Cardiac fibroblast (primary cell): ENCODE results near the gene CPVL.

ENCODE experiments used
- DNase-seq, 2 donors: peaks; one replicate each; pipeline versions ENCODE4 v3.0.0 to v3.0.0-alpha.2; 2010; ENCODE audit warnings: low read depth in 2 of 2
- H3K4me3 ChIP-seq, 2 donors: replicated peaks in 1 of 2; 1 replicate in 1 of 2; 2 replicates in 1 of 2; pipeline ENCODE4 v1.5.1; 2011; ENCODE audit warnings: low read depth in 2 of 2, low read length in 2 of 2, mild to moderate bottlenecking in 2 of 2, moderate library complexity in 1 of 2
- TF ChIP-seq, protein P1 (sequence below): IDR thresholded peaks from one replicate; pipeline ENCODE4 v1.5.1; 2011; ENCODE audit warnings: low read depth, mild to moderate bottlenecking, low read length, inconsistent platforms

Gene CPVL

DNA sequence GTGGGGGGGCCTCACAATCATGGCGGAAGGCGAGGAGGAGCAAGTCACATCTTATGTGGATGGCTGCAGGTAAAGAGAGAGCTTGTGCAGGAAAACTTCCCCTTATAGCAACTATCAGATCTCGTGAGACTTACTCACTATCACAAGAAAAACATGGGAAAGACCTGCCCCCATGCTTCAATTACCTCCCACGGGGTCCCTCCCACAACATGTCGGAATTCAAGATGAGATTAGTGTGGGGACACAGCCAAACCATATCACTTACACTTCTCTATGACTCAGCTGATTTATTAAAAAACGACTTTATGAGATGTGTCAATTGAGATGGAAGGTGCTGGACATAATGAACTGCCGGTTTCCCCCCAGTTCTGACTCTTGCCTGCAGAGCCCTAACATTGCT is 24.4 kb upstream of the CPVL start:
- no peak overlapping the region for H3K4me3 ChIP-seq
- TF ChIP-seq, protein P1, sequence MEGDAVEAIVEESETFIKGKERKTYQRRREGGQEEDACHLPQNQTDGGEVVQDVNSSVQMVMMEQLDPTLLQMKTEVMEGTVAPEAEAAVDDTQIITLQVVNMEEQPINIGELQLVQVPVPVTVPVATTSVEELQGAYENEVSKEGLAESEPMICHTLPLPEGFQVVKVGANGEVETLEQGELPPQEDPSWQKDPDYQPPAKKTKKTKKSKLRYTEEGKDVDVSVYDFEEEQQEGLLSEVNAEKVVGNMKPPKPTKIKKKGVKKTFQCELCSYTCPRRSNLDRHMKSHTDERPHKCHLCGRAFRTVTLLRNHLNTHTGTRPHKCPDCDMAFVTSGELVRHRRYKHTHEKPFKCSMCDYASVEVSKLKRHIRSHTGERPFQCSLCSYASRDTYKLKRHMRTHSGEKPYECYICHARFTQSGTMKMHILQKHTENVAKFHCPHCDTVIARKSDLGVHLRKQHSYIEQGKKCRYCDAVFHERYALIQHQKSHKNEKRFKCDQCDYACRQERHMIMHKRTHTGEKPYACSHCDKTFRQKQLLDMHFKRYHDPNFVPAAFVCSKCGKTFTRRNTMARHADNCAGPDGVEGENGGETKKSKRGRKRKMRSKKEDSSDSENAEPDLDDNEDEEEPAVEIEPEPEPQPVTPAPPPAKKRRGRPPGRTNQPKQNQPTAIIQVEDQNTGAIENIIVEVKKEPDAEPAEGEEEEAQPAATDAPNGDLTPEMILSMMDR: no peak
- DNase-seq: no peak

DNA sequence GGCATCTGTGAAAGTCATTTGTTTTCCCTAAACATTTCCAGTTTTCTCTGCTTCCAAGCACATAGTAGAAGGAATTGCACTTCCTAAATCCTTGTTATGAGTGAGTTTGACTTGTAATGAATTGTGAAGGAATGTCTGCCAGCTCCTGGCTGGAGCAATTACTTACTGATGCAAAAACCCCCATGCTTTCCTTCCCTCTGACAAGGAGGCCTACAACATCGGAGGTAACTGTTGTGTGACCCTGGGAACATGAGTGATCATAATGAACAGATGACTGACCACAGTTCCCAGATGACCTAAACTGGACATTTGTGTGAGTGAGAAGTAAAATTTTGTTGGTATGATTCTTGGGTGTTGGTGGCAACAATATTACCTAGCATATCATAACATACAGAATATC is 21.4 kb upstream of the CPVL start:
- DNase-seq: no peak
- H3K4me3 ChIP-seq: no peak overlapping the region
- TF ChIP-seq, protein P1: no peak

DNA sequence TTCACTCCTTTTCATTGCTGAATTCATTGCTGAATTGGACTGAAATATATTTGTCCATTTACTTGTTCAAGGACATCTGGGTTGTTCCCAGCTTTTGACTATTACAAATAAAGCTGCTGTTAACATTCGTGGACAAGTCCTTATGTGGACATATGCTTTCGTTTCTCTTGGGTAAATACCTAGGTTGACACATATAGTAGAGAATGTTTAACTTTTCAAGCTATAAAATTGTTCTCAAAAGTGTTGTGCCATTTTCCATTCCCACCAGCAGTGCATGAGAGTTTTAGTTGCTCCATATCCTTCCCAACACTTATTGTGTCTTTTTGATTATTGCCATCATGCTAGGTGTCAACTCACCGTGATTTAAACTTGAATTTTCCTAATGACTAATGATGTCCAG is 17.5 kb upstream of the CPVL start:
- no peak overlapping the region for H3K4me3 ChIP-seq
- no peak for DNase-seq
- TF ChIP-seq, protein P1: no peak

DNA sequence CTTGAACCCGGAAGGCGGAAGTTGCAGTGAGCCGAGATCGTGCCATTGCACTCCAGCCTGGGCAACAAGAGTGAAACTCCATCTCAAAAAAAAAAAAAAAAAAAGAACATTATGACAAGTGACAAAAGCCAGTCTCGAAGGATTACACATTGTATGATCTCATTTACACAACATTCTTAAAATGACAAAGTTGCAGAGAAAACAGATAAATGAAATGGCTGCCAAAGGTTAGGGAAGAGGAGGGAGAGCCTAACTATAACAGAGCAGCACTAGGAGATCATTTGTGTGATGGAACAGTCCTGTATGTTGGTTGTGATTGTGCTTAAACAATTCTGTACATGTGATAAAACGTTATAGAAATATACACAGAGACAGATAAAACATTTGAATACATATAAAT is 16.2 kb upstream of the CPVL start:
- TF ChIP-seq, protein P1: no peak
- DNase-seq: no peak
- no peak overlapping the region for H3K4me3 ChIP-seq

DNA sequence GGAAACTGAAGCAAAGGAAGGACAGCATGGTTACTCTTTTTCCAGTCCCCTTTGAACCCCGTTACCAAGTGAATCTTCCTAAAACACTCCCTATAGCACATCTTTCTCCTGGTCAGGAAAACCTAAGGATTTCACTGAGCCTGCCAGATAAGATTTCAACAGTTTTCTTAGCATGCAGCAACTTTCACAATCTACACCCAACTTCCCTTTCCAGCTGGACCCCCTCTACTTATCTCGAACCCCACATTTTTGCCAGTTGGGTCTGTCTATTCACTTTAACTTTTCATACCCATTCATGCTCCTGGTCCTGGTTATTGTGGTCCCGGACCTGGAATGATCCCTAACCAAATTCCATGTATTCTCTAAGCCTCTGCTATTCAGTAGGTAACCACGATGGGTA is 14.9 kb upstream of the CPVL start:
- H3K4me3 ChIP-seq: no peak overlapping the region
- TF ChIP-seq, protein P1: no peak
- DNase-seq: no peak

DNA sequence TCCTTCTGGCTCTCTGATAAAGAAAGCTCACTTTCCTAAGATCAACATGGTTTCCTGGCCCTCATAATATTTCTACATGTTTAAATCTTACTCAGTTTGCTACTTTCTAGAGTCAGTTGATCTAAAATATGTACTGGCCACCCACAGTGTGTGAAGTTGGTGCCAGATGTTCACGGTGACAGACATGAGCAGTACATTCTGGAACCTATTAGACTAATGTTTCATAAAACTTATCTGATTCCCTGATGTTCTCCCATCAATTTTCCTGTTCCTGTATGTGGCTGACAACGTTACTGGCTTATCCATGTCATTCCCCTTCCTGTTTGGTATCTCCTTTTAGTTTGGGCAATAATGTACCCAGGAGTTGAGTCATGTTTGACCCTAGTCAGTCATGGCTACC is 13.7 kb upstream of the CPVL start:
- DNase-seq: no peak
- no peak overlapping the region for H3K4me3 ChIP-seq
- TF ChIP-seq, protein P1: no peak

DNA sequence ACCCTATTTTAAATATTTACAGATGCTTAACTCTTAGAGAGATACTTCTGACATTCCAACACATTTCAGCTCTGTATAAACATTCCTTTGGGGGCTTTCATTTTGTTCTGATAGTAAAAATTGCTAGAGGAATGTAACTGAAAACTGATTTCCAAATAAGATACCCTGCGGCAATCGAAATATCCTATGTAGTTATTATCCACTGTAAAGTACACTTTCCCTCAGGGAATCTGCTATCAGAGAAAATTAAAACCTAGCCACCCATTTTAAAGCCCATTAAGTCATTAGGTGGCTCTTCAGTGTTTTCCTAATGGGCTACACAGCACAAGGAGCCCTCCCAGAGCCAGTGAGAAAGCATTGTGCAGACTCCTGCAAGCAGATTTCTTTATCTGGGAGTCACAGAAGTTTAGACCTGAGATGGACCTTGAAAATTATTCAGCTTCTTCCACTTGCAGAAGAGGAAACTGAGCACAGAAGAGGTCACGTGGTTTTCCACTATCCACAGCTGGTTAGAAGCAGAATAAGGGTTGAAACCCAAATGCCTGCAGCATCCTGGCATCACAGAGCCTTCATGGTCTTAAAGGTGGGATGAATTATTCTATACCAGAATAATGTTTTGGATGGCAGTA is 12.6 kb upstream of the CPVL start:
- no peak overlapping the region for H3K4me3 ChIP-seq
- no peak for DNase-seq
- TF ChIP-seq, protein P1: no peak
